ENCODE data around the gene ZIC2.

DNA sequence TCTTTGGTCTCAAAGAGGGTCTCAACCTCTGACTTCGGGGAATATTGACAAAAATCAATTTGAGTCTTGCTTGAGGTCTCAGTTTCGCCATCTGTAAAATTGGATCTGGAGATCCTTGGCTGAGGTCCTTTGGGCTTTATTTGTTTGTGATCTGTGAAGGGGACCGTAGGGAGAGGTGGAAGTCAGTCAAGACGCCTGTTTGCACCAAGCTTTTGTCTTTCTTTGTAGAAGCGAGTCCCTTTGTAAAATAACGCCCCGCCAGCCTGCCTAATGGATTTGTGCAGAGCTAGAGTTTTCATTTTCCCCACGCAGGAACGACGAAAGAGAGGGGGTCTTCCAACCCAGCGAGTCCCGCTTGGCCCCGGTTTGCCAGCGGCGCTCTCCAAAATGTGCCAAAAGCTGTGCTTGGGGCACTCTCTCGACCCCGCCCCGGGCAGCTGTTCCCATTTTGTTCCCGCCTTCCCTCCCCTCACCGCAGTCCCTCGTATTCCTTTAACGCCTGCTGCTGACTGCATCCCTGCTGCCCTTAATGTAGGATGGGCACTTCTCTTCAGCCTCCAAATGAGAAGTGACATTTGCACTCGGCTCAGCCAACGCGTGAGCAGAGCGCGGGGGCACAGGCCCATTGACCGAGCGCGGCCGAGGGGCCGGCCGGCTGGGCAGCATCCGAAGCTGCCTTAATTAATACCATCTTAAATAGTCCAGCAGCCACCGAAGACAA lies 23.0 kb upstream of the ZIC2 start:
- TF ChIP-seq, protein P1, sequence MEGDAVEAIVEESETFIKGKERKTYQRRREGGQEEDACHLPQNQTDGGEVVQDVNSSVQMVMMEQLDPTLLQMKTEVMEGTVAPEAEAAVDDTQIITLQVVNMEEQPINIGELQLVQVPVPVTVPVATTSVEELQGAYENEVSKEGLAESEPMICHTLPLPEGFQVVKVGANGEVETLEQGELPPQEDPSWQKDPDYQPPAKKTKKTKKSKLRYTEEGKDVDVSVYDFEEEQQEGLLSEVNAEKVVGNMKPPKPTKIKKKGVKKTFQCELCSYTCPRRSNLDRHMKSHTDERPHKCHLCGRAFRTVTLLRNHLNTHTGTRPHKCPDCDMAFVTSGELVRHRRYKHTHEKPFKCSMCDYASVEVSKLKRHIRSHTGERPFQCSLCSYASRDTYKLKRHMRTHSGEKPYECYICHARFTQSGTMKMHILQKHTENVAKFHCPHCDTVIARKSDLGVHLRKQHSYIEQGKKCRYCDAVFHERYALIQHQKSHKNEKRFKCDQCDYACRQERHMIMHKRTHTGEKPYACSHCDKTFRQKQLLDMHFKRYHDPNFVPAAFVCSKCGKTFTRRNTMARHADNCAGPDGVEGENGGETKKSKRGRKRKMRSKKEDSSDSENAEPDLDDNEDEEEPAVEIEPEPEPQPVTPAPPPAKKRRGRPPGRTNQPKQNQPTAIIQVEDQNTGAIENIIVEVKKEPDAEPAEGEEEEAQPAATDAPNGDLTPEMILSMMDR (IDR thresholded peaks at IDR 0.05) = no peak
- no peak for TF ChIP-seq POLR2AphosphoS5 (IDR thresholded peaks at IDR 0.05)
- TF ChIP-seq POLR2A (IDR thresholded peaks at IDR 0.05) = no peak

Data from prostate gland (tissue), 2 donors.